ENCODE measurements around the gene PTPRO.
A peak's percentile ranks its signal among the peaks of the same experiment; 100 is the strongest.
"Not testable (repeated sequence)": the region's sequence is repeated elsewhere in the genome, so short reads cannot be mapped to it uniquely, and the experiment has no call there.

PTPRO gene

DNA sequence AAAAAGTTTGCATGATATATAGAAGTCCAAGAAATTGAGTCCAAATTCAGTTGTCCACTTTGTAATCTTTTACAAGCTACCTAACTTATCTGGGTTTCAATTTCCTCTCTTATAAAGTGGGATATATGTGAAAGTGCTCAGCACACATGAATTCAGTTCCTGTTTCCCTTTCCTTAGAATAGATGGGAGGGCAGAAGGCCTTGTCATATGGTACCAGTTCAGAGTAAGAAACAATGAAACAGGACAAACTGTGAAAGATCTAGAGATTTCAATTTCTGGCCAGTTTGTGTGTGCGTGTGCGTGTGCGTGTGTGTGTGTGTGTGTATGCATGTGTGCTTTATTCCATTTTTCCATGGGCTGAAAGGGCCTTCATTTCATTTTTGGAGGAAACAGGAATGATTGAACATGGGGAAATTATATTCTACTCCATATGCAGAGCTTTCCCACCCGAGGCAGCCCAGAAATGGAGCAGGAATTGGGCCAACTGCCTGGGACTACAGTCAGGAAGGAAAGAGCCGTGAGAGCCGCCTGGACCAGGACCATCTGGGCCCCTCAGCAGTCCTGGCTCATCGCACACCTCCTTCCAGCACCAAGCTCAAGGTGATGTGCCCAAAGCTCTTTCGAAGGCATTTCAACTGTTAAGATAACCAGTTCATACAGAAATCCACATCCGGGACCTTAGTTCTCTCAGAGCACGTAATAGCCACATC is 283.7 kb downstream of the PTPRO start:
- no peak for DNase-seq

DNA sequence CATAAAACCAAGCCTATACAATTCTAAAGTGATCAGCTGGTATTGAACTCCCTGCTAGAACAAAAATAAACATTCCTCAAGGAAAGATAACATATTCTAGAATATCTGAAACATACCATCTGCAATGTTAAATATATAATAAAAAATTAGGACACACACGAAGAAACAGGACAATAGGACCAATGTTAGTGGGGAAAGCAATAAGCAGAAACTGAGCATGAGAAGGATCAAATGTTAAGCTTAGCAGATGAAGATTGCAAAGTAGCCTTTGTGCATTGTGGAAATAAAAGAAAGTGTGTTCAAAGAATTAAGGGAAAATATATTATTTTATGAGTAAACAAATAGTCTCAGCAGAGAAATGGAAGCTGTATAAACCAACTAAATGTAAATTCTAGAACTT is 286.1 kb downstream of the PTPRO start:
- DNase-seq: no peak

DNA sequence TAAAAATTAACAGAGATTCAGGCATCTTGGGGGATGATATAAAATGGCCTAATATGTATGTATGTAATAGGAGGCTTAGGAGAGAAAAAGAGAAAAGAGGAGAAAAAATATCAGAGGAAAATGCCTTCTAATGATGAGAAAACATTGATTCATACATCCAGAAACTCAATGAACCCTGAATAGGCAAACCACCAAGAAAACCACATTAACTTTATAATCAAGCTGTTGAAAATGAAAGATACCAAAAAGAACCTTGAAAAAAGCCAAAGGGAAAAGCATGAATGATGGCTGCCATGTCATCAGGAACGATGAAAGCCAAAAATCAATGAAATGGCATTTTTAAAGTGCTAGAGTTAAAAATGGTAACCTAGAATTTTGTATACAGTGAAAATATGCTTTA is 286.6 kb downstream of the PTPRO start:
- DNase-seq: no peak

- no peak for DNase-seq
Measured at GRCh38 chr12:15613981-15614380, 291.7 kb downstream of the PTPRO start.

- DNase-seq: not testable (repeated sequence)
Measured at GRCh38 chr12:15616495-15616894, 294.2 kb downstream of the PTPRO start.

GRCh38 chr12:15620741-15621539 is 298.6 kb downstream of the PTPRO start:
- DNase-seq: peak in 1 of 3 experiments; percentile 29

DNA sequence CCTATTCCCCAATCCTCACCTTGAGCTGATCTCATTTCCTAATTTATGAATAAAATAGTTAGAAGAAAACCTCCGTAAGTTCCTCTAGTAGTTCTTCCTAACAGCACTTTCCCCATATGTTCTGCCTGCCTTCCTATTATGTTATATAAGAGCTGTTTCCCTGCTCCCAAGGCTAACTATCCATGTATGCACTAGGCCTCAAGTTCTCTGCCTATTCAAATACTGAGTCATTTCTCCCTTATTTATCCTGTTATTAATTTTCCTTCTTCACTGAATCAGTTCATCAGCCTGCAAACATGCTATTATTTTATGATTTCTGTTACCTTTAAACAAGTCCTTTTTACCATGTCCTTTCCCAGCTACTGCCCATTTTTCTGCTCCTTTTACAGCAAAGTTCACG is 302.8 kb downstream of the PTPRO start:
- no peak for DNase-seq

- DNase-seq: no peak
Measured at GRCh38 chr12:15627995-15628945, 306.0 kb downstream of the PTPRO start.

DNA sequence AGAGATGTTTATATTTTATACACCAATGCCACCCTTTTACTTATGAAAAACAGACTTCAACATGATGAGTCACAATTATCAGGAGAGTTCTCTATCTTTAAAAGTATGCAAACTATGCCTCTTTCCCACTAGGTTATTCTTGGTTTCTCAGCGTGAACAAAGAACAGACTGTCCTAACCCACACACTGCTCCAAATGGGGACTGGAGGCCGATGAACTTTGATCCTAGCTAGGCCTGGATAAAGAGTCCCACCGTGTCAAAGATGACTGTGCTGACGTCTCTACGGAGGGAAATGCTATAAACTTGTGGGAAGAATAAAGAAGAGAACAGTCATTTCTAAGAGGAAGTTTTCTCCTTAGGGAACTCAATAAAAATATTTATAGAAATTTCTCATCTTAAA is 306.8 kb downstream of the PTPRO start:
- no peak for DNase-seq

DNA sequence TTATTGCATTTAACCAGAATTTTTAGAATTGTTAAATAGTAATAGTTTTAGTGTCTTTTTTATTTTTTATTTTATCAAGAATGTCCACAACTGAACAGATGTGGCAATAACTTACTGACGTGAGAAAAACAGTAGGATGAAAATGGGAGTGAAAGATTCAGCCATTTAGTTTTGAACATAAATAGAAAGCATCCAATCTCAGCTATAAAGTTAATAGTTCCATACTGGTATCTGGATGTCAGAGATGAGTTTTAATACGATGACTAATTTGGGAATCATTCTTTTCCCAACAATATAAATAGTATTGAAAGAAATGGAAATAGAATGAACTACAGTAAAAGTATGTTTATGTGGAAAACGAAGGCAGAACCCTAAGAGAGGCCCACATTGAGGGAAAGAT is 307.5 kb downstream of the PTPRO start:
- DNase-seq: no peak

- DNase-seq: no peak
Measured at GRCh38 chr12:15631007-15631715, 308.9 kb downstream of the PTPRO start.

DNA sequence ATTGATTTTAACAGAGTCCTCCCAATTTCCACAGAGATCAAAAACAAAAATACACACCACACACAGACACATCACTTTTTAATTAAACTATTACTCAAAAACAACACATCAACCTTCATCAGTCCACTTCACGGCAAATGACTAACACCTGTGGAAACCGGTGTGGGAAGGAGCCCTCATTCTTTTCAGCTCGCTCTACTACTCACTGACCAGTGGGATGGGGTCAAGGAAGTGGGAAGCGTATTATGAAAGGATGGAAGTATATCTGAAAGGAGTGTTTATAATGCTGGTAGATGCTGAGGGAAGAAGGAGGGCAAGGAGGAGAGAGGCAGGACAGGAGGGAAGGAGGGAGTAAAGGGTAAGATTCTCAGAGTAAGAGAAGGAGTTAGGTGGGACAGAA is 310.4 kb downstream of the PTPRO start:
- DNase-seq: no peak

GRCh38 chr12:15633201-15633600 is 310.9 kb downstream of the PTPRO start:
- no peak for DNase-seq

DNA sequence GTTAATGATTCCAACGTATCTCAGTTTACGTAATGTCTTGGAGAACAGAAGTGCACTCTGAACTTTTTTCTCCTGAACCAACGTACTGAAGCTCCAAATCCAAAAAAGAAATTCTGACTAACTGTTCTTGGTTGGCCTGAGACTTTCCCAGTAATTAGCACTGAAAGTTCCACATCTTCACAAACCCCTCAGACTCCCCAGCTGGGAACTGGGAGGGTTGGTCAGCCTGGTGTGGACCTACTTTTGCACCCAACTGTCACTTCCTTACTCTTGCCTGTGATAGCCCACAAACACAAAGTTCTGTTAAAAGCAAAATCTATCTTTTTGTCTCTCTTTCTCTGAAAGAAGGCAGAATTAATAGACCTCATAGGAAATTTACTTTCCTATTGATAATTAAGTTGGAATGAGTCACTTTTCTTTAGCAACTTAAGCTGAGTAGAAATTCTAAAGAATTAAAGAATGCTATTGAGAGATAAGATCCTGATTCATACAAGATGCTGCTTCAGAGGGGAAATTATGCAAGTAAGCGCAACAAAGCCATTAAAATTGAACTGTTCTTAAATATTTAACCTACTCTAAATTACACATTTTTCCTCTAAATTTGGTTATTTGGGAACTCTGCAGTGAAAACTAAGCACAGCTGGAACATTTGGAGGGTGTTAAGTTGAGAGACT is 311.8 kb downstream of the PTPRO start:
- no peak for DNase-seq

DNA sequence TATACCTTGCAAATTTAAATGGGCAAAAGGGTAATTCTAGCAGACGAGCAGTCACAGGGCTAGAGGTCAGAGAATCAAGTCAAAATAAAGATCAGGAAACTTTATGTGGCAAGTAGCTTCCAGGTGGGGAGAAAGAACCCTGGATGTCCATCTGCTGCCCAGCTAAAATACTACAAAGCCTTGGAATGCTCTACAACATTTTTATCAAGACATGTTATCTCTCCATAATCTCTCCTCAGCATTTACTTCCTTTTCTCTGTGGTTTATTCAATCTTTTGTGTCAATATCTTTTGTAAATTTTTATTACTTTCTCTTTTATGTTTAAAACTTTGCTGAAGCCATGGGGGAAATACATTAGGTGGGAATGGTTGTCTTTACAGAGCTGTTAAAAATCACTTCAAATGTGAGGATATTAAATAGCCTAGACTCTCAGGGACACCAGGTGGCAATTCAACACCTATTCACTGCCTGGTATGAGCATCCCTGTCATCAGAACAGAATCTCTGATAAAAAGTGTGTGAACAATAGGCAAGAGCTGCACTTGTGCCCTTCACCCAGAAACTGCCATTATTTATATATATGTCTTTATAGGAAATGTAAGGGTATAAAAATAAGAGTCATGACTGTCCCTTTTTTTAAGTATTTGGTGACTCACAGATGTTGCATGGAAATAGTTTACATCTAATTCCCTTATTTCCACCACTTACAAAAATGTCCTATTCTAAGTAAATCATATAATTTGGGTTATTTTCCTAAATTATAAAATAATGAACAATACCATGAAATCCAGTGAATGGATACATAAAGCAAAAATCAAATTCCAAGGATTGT is 314.0 kb downstream of the PTPRO start:
- DNase-seq: peak in 1 of 3 experiments; percentile 60

DNA sequence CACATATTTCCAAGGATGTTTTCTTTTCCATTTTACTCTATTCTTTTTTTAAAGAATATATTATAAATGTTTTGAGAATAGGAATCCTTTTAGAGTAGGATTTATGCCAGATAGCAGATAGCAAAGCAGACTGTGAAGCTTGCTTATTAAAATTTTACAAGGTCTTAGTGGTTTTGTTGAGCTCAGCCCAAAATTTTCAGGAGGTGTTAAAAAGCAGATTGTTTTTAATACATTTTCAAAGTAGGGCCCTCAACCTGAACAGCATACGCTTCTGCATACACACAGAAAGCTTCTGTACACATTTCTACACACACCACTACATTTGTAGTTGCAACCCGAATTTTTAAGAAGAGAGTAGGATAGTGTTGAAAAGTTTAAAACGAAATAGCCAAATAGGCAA is 315.9 kb downstream of the PTPRO start:
- DNase-seq: no peak

DNA sequence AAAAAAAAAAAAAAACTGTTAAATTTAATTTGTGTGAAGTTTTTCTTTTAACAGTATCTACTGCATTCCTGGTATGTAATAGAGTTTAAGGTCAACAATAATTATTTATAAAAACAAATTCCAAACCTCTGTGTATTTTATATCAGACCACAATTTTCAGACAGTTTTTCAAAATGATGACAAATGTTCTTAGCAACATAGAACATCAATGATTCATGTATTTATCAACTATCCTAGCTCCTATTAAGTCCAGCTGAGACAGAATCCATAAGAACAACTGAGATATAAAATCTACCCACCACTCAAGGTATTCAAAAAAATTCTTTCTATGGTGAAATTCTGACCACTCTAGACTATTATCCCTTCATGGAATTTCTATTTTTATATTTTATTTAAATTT is 322.4 kb downstream of the PTPRO start:
- DNase-seq: no peak

GRCh38 chr12:15646581-15646980 is 324.3 kb downstream of the PTPRO start:
- no peak for DNase-seq
